Sigmoid colon (tissue), 4 donors: ENCODE data around the gene CCDC120.

Experiments used
- POLR2A ChIP-seq, 2 donors: fragments of 450-650 bp; IDR thresholded peaks; one replicate each; pipeline ENCODE4 v1.6.1; 2016; ENCODE audit warnings: antibody characterized with exemption in 2 of 2, mild to moderate bottlenecking in 2 of 2, moderate library complexity in 2 of 2
- POLR2AphosphoS5 ChIP-seq, 4 donors: sonication (generic); formaldehyde crosslinking; IDR thresholded peaks; one replicate each; pipeline ENCODE4 v1.6.1; 2017; ENCODE audit warnings: antibody characterized with exemption in 4 of 4
- TF ChIP-seq, protein P1 (sequence below), 4 experiments: fragments of 450-650 bp in 3 of 4; fragments of 200-600 bp in 1 of 4; IDR thresholded peaks; one replicate each; pipeline ENCODE4 v1.5.1; 2016 to 2019; ENCODE audit warnings: antibody characterized with exemption in 4 of 4, mild to moderate bottlenecking in 3 of 4, moderate library complexity in 2 of 4

DNA sequence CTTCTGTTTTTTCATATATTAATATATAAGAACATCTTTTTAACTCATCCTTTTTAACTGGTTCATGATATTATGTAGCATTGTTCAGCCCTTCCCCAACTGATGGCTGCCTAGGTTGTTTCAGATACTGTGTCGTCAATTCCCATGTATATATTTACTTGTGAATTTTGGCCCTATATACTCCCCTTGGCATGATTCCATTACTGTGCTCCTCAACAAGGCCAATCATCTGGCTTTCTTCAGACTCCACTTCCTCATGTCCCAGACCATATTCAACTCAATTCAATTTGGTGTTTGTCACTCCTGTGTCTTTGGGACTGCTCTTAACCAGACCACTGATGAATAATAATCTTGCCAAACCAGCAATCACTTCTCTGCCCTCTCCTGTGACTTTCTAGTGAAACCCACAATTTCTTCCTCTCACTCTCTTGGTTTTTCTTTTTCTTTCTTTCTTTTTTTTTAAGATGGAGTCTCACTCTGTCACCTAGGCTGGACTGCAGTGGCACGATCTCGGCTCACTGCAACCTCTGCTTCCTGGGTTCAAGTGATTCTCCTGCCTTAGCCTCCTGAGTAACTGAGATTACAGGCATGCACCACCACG, 23.6 kb downstream of the CCDC120 start:
- TF ChIP-seq POLR2A (IDR thresholded peaks at IDR 0.05) (no peak), POLR2AphosphoS5 (IDR thresholded peaks at IDR 0.05) (no peak)
- TF ChIP-seq, protein P1, sequence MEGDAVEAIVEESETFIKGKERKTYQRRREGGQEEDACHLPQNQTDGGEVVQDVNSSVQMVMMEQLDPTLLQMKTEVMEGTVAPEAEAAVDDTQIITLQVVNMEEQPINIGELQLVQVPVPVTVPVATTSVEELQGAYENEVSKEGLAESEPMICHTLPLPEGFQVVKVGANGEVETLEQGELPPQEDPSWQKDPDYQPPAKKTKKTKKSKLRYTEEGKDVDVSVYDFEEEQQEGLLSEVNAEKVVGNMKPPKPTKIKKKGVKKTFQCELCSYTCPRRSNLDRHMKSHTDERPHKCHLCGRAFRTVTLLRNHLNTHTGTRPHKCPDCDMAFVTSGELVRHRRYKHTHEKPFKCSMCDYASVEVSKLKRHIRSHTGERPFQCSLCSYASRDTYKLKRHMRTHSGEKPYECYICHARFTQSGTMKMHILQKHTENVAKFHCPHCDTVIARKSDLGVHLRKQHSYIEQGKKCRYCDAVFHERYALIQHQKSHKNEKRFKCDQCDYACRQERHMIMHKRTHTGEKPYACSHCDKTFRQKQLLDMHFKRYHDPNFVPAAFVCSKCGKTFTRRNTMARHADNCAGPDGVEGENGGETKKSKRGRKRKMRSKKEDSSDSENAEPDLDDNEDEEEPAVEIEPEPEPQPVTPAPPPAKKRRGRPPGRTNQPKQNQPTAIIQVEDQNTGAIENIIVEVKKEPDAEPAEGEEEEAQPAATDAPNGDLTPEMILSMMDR (IDR thresholded peaks at IDR 0.05), result no peak
